ENCODE measurements around the gene ECD. TPM values are rescaled to one million over a fixed set of nuclear protein-coding genes. Genes with fewer than 3 reads are reported as not detected.
A peak's percentile ranks its signal among the peaks of the same experiment; 100 is the strongest.

Gene ECD
- total and polyA plus RNA-seq, 7 experiments from 2014 or later: 30.2 to 42.7 (median 33.1) TPM

- H3K4me1 Mint-ChIP-seq: peaks cover 13 to 39% (median 33%) of the 10 kb centered on the region in 7 donors
- peaks cover 0 to 5% (median 5%) of the 10 kb centered on the region in 5 donors for H3K36me3 Mint-ChIP-seq
- Histone ChIP-seq H3K36me3 (ENCODE audit: control insufficient read depth in 2 of 3, insufficient read depth in 3 of 3, low read length in 3 of 3) (peaks cover 0 to 8% (median 0%) of the 10 kb centered on the region in 3 experiments), H3K27ac (ENCODE audit: low read depth, low read length) (peak overlapping the region; percentile 97), H3K4me1 (ENCODE audit: control insufficient read depth in 2 of 2, insufficient read depth in 2 of 2, low read length in 2 of 2) (peaks cover 0 to 12% of the 10 kb centered on the region in 2 donors), H3K27me3 (ENCODE audit: control insufficient read depth in 2 of 2, insufficient read depth in 2 of 2, low read length in 2 of 2) (no peaks in the 10 kb centered on the region), H3K9me3 (ENCODE audit: control insufficient read depth in 2 of 3, low read length in 3 of 3) (no peaks in the 10 kb centered on the region), H3K4me3 (ENCODE audit: low read length) (peak overlapping the region; percentile 60)
- intact Hi-C loops (cut with micrococcal nuclease): loop anchor here (1.0 to 5.0 kb wide), 11 partner anchors 13 to 1055 kb away; partner anchors contain the start of genes NUDT13 (in 2 of the 2), ADK (in 1 of the 2), AP3M1 (in 1 of the 2) and CFAP70 (in 1 of the 2)
- H3K27ac Mint-ChIP-seq: peak overlapping the region; percentile 76 to 98 (median 92)
- no peak for ATAC-seq
- H3K9me3 Mint-ChIP-seq: no peaks in the 10 kb centered on the region
- peak overlapping the region; percentile 91 to 97 (median 96) for H3K4me3 Mint-ChIP-seq
- CTCF ChIA-PET: interaction anchor here (0.6 to 3.3 kb wide), 17 partner anchors 11 to 274 kb away, joined by 3 to 46 read pairs (median 5); partner anchors contain the start of genes FAM149B1 and NUDT13
- peaks cover 0 to 3% (median 0%) of the 10 kb centered on the region in 5 donors for H3K27me3 Mint-ChIP-seq
- POLR2A ChIA-PET: interaction anchor here (0.5 to 3.0 kb wide), 10 partner anchors 13 to 156 kb away, joined by 3 to 33 read pairs (median 4); partner anchors contain the start of genes DNAJC9, ECD, FAM149B1 and MRPS16
- DNase-seq: no peak
Measured at GRCh38 chr10:73097305-73097670, 70.5 kb downstream of the ECD start.

GRCh38 chr10:73096449-73097304 is 71.1 kb downstream of the ECD start, which contains the start of gene P4HA1:
Gene P4HA1 (minus strand): TSS chr10:73096866. CDS start chr10:73074883, 21,983 bp downstream.
- Mint-ChIP-seq H3K9me3 (no peaks in the 10 kb centered on the region), H3K4me1 (peaks cover 13 to 44% (median 38%) of the 10 kb centered on the region in 7 donors), H3K27ac (peak within 1 kb of the TSS; percentile 76 to 98 (median 92)), H3K36me3 (peaks cover 0 to 6% (median 0%) of the 10 kb centered on the region in 5 donors), H3K4me3 (peak within 1 kb of the TSS; percentile 91 to 97 (median 96)), H3K27me3 (peaks cover 0 to 3% (median 0%) of the 10 kb centered on the region in 5 donors)
- ChIA-PET POLR2A (interaction anchor here (0.6 to 3.0 kb wide), 13 partner anchors 13 to 156 kb away, joined by 3 to 33 read pairs (median 4); partner anchors contain the start of genes DNAJC9, ECD, FAM149B1 and MRPS16), CTCF (interaction anchor here (0.6 to 3.3 kb wide), 21 partner anchors 11 to 733 kb away, joined by 3 to 46 read pairs (median 4); partner anchors contain the start of genes DNAJC9, FAM149B1 and NUDT13)
- intact Hi-C loops (cut with micrococcal nuclease): loop anchor here (1.0 to 5.0 kb wide), 17 partner anchors 14 to 1056 kb away; partner anchors contain the start of genes DNAJB12 (in 2 of the 2), DNAJC9 (in 2 of the 2), ECD (in 2 of the 2) and FAM149B1 (in 2 of the 2)
- Histone ChIP-seq H3K36me3 (ENCODE audit: control insufficient read depth in 2 of 3, insufficient read depth in 3 of 3, low read length in 3 of 3) (peaks cover 0 to 8% (median 0%) of the 10 kb centered on the region in 3 experiments), H3K27ac (ENCODE audit: low read depth, low read length) (peak within 1 kb of the TSS; percentile 97), H3K9me3 (ENCODE audit: control insufficient read depth in 2 of 3, low read length in 3 of 3) (no peaks in the 10 kb centered on the region), H3K4me3 (ENCODE audit: low read length) (peak within 1 kb of the TSS; percentile 60), H3K27me3 (ENCODE audit: control insufficient read depth in 2 of 2, insufficient read depth in 2 of 2, low read length in 2 of 2) (no peaks in the 10 kb centered on the region), H3K4me1 (ENCODE audit: control insufficient read depth in 2 of 2, insufficient read depth in 2 of 2, low read length in 2 of 2) (peaks cover 0 to 12% of the 10 kb centered on the region in 2 donors)
- DNase-seq (peak; percentile 88 to 99 (median 92)), ATAC-seq (peak; percentile 95)

- CTCF ChIA-PET: interaction anchor here (0.6 to 3.3 kb wide), 13 partner anchors 13 to 1486 kb away, joined by 3 to 46 read pairs (median 5); partner anchors contain the start of genes DNAJC9 and FAM149B1
- Mint-ChIP-seq H3K4me1 (peaks cover 13 to 47% (median 40%) of the 10 kb centered on the region in 7 donors), H3K36me3 (peaks cover 0 to 6% (median 0%) of the 10 kb centered on the region in 5 donors), H3K27ac (peak overlapping the region; percentile 76 to 98 (median 92)), H3K27me3 (peaks cover 0 to 3% (median 0%) of the 10 kb centered on the region in 5 donors), H3K9me3 (no peaks in the 10 kb centered on the region), H3K4me3 (peak overlapping the region; percentile 91 to 97 (median 96))
- POLR2A ChIA-PET: interaction anchor here (0.7 to 3.0 kb wide), 13 partner anchors 12 to 1162 kb away, joined by 3 to 33 read pairs (median 4); partner anchors contain the start of genes DNAJC9, ECD, FAM149B1 and NUDT13
- H3K4me1 ChIP-seq (ENCODE audit: control insufficient read depth in 2 of 2, insufficient read depth in 2 of 2, low read length in 2 of 2): peaks cover 0 to 12% of the 10 kb centered on the region in 2 donors
- H3K9me3 ChIP-seq (ENCODE audit: control insufficient read depth in 2 of 3, low read length in 3 of 3): no peaks in the 10 kb centered on the region
- ATAC-seq (peak; percentile 44), DNase-seq (peak; percentile 53 to 73 (median 67))
- H3K4me3 ChIP-seq (ENCODE audit: low read length): peak overlapping the region; percentile 60
- peaks cover 0 to 8% (median 0%) of the 10 kb centered on the region in 3 experiments for H3K36me3 ChIP-seq (ENCODE audit: control insufficient read depth in 2 of 3, insufficient read depth in 3 of 3, low read length in 3 of 3)
- H3K27ac ChIP-seq (ENCODE audit: low read depth, low read length): peak overlapping the region; percentile 97
- intact Hi-C loops (cut with micrococcal nuclease): loop anchor here (1.0 to 5.0 kb wide), 15 partner anchors 37 to 1056 kb away; partner anchors contain the start of genes DNAJB12 (in 2 of the 2), DNAJC9 (in 2 of the 2), ECD (in 2 of the 2) and FAM149B1 (in 2 of the 2)
- no peaks in the 10 kb centered on the region for H3K27me3 ChIP-seq (ENCODE audit: control insufficient read depth in 2 of 2, insufficient read depth in 2 of 2, low read length in 2 of 2)
Measured at GRCh38 chr10:73096041-73096448, 71.8 kb downstream of the ECD start.

- H3K4me3 Mint-ChIP-seq: peak overlapping the region; percentile 91 to 97 (median 96)
- intact Hi-C loops (cut with micrococcal nuclease): loop anchor here (1.0 to 5.0 kb wide), 16 partner anchors 19 to 1057 kb away; partner anchors contain the start of genes DNAJB12 (in 2 of the 2), DNAJC9 (in 2 of the 2), ECD (in 2 of the 2) and FAM149B1 (in 2 of the 2)
- POLR2A ChIA-PET: interaction anchor here (0.6 to 3.0 kb wide), 16 partner anchors 11 to 1191 kb away, joined by 3 to 33 read pairs (median 3); partner anchors contain the start of genes DNAJC9, ECD, FAM149B1 and NUDT13
- H3K27ac Mint-ChIP-seq: peak overlapping the region; percentile 76 to 98 (median 92)
- H3K27me3 Mint-ChIP-seq: peaks cover 0 to 3% (median 0%) of the 10 kb centered on the region in 5 donors
- Histone ChIP-seq H3K36me3 (ENCODE audit: control insufficient read depth in 2 of 3, insufficient read depth in 3 of 3, low read length in 3 of 3) (peaks cover 0 to 8% (median 0%) of the 10 kb centered on the region in 3 experiments), H3K4me3 (ENCODE audit: low read length) (peak overlapping the region; percentile 60), H3K9me3 (ENCODE audit: control insufficient read depth in 2 of 3, low read length in 3 of 3) (no peaks in the 10 kb centered on the region), H3K27me3 (ENCODE audit: control insufficient read depth in 2 of 2, insufficient read depth in 2 of 2, low read length in 2 of 2) (no peaks in the 10 kb centered on the region), H3K4me1 (ENCODE audit: control insufficient read depth in 2 of 2, insufficient read depth in 2 of 2, low read length in 2 of 2) (peaks cover 0 to 12% of the 10 kb centered on the region in 2 donors), H3K27ac (ENCODE audit: low read depth, low read length) (peak overlapping the region; percentile 97)
- peak in 8 of 9 donors; percentile 17 to 50 (median 42) for DNase-seq
- ATAC-seq: no peak
- CTCF ChIA-PET: interaction anchor here (0.6 to 3.3 kb wide), 13 partner anchors 13 to 1487 kb away, joined by 3 to 46 read pairs (median 4); partner anchors contain the start of gene DNAJC9
- peaks cover 0 to 6% (median 0%) of the 10 kb centered on the region in 5 donors for H3K36me3 Mint-ChIP-seq
- peaks cover 13 to 47% (median 40%) of the 10 kb centered on the region in 7 donors for H3K4me1 Mint-ChIP-seq
- H3K9me3 Mint-ChIP-seq: no peaks in the 10 kb centered on the region
Measured at GRCh38 chr10:73095481-73096021, 72.3 kb downstream of the ECD start.

GRCh38 chr10:73094986-73095480 is 72.8 kb downstream of the ECD start:
- Histone ChIP-seq H3K36me3 (ENCODE audit: control insufficient read depth in 2 of 3, insufficient read depth in 3 of 3, low read length in 3 of 3) (peaks cover 0 to 8% (median 0%) of the 10 kb centered on the region in 3 experiments), H3K4me3 (ENCODE audit: low read length) (peak overlapping the region; percentile 60), H3K4me1 (ENCODE audit: control insufficient read depth in 2 of 2, insufficient read depth in 2 of 2, low read length in 2 of 2) (peaks cover 0 to 12% of the 10 kb centered on the region in 2 donors), H3K27me3 (ENCODE audit: control insufficient read depth in 2 of 2, insufficient read depth in 2 of 2, low read length in 2 of 2) (no peaks in the 10 kb centered on the region), H3K27ac (ENCODE audit: low read depth, low read length) (peak overlapping the region; percentile 97), H3K9me3 (ENCODE audit: control insufficient read depth in 2 of 3, low read length in 3 of 3) (no peaks in the 10 kb centered on the region)
- CTCF ChIA-PET: interaction anchor here (0.6 to 3.3 kb wide), 8 partner anchors 12 to 674 kb away, joined by 3 to 46 read pairs (median 6); partner anchors contain the start of gene DNAJC9
- POLR2A ChIA-PET: interaction anchor here (0.6 to 3.0 kb wide), 11 partner anchors 15 to 1192 kb away, joined by 3 to 33 read pairs (median 5); partner anchors contain the start of genes DNAJC9, ECD, FAM149B1 and NUDT13
- peak overlapping the region; percentile 76 to 98 (median 92) for H3K27ac Mint-ChIP-seq
- peaks cover 0 to 6% (median 0%) of the 10 kb centered on the region in 5 donors for H3K36me3 Mint-ChIP-seq
- H3K4me1 Mint-ChIP-seq: peaks cover 13 to 47% (median 40%) of the 10 kb centered on the region in 7 donors
- intact Hi-C loops (cut with micrococcal nuclease): loop anchor here (2.0 to 5.0 kb wide), 3 partner anchors 18 to 1057 kb away; partner anchors contain the start of genes ADK (in 1 of the 2), AP3M1 (in 1 of the 2) and MCU (in 1 of the 2)
- ATAC-seq: no peak
- H3K9me3 Mint-ChIP-seq: no peaks in the 10 kb centered on the region
- DNase-seq: no peak
- H3K4me3 Mint-ChIP-seq: peak overlapping the region; percentile 91 to 97 (median 96)
- H3K27me3 Mint-ChIP-seq: peaks cover 0 to 3% (median 0%) of the 10 kb centered on the region in 5 donors
